DOHH2 (cell line): ENCODE data around the gene TNFSF10.

Experiments
- H3F3A ChIP-seq: fragments of 200-600 bp; sonication (generic), shearing (Covaris generic); 2 replicates; pipeline ENCODE4 v1.6.0; 2016; ENCODE audit warnings: antibody characterized with exemption, mild to moderate bottlenecking; ENCODE audit not compliant: control insufficient read depth, insufficient read depth
- H3K27ac ChIP-seq: fragments of 200-600 bp; sonication (generic); 2 replicates; pipeline ENCODE4 v1.5.1; 2014; ENCODE audit warnings: low read depth, mild to moderate bottlenecking, low read length, moderate library complexity
- H3K27me3 ChIP-seq: fragments of 200-600 bp; sonication (generic); 2 replicates; pipeline ENCODE4 v1.6.1; 2014; ENCODE audit warnings: mild to moderate bottlenecking, low read length, mixed read lengths; ENCODE audit not compliant: control insufficient read depth
- H3K36me3 ChIP-seq: fragments of 200-600 bp; sonication (generic); 2 replicates; pipeline ENCODE4 v1.6.1; 2014; ENCODE audit warnings: mild to moderate bottlenecking, low read length, moderate library complexity, mixed read lengths; ENCODE audit not compliant: control insufficient read depth
- H3K4me1 ChIP-seq: fragments of 200-600 bp; sonication (generic); 2 replicates; pipeline ENCODE4 v1.6.1; 2014; ENCODE audit warnings: mild to moderate bottlenecking, low read length, mixed read lengths; ENCODE audit not compliant: control insufficient read depth
- H3K4me2 ChIP-seq: fragments of 200-600 bp; sonication (generic); 2 replicates; pipeline ENCODE4 v1.6.0; 2014; ENCODE audit warnings: mild to moderate bottlenecking, low read length, moderate library complexity
- H3K4me3 ChIP-seq: fragments of 200-600 bp; sonication (generic); 2 replicates; pipeline ENCODE4 v1.5.1; 2014; ENCODE audit warnings: mild to moderate bottlenecking, low read length, mixed read lengths
- H3K79me2 ChIP-seq: fragments of 200-600 bp; sonication (generic); 2 replicates; pipeline ENCODE4 v1.6.1; 2014; ENCODE audit warnings: mild to moderate bottlenecking, low read length, mixed read lengths; ENCODE audit not compliant: control insufficient read depth
- H3K9me2 ChIP-seq: fragments of 200-600 bp; sonication (generic); replicated peaks from 2 replicates; pipeline ENCODE4 v1.6.1; 2014; ENCODE audit warnings: mild to moderate bottlenecking, low read length, mixed read lengths; ENCODE audit not compliant: control insufficient read depth
- H3K9me3 ChIP-seq: fragments of 200-600 bp; sonication (generic); 2 replicates; pipeline ENCODE4 v1.6.1; 2014; ENCODE audit warnings: antibody characterized with exemption, low read length, mixed read lengths; ENCODE audit not compliant: control insufficient read depth, insufficient read depth
- H4K20me1 ChIP-seq: fragments of 200-600 bp; sonication (generic); 2 replicates; pipeline ENCODE4 v1.6.0; 2014; ENCODE audit warnings: low read depth, mild to moderate bottlenecking, antibody characterized with exemption, low read length, moderate library complexity; ENCODE audit not compliant: control insufficient read depth, insufficient read depth
- CTCF ChIP-seq: fragments of 200-600 bp; sonication (generic); IDR thresholded peaks from one replicate; pipeline ENCODE4 v1.5.1; 2014; ENCODE audit warnings: antibody characterized with exemption, mild to moderate bottlenecking, low read depth, low read length; ENCODE audit not compliant: poor library complexity, severe bottlenecking
- EZH2phosphoT487 ChIP-seq: fragments of 200-600 bp; sonication (generic); IDR thresholded peaks from 2 replicates; pipeline ENCODE4 v1.6.1; 2017; ENCODE audit warnings: borderline replicate concordance, mild to moderate bottlenecking, antibody characterized with exemption, low read length, moderate library complexity, mixed read lengths

Gene TNFSF10

GRCh38 chr3:172517859-172518466 lies 5.3 kb downstream of the TNFSF10 start:
- H4K20me1 ChIP-seq: no peaks in the 10 kb centered on the region
- no peaks in the 10 kb centered on the region for H3K79me2 ChIP-seq
- H3K36me3 ChIP-seq: no peaks in the 10 kb centered on the region
- no peak overlapping the region for H3K4me2 ChIP-seq
- TF ChIP-seq CTCF: no peak
- no peak for TF ChIP-seq EZH2phosphoT487
- no peak overlapping the region for H3K4me3 ChIP-seq
- no peaks in the 10 kb centered on the region for H3K9me3 ChIP-seq
- H3K4me1 ChIP-seq: peaks cover 13% of the 10 kb centered on the region
- no peak overlapping the region for H3K27ac ChIP-seq
- H3K27me3 ChIP-seq: no peaks in the 10 kb centered on the region
- no peaks in the 10 kb centered on the region for H3K9me2 ChIP-seq
- H3F3A ChIP-seq: no peaks in the 10 kb centered on the region

- Histone ChIP-seq H3K4me3 (no peak overlapping the region), H3K9me2 (no peaks in the 10 kb centered on the region), H3K4me2 (no peak overlapping the region), H3F3A (no peaks in the 10 kb centered on the region), H3K36me3 (no peaks in the 10 kb centered on the region), H4K20me1 (no peaks in the 10 kb centered on the region), H3K4me1 (peaks cover 10% of the 10 kb centered on the region), H3K79me2 (no peaks in the 10 kb centered on the region), H3K9me3 (no peaks in the 10 kb centered on the region), H3K27me3 (no peaks in the 10 kb centered on the region), H3K27ac (no peak overlapping the region)
- TF ChIP-seq CTCF (no peak), EZH2phosphoT487 (no peak)
Observed at GRCh38 chr3:172516318-172517214, 6.7 kb downstream of the TNFSF10 start.

GRCh38 chr3:172515130-172515918 lies 7.9 kb downstream of the TNFSF10 start:
- Histone ChIP-seq H3K4me3 (no peak overlapping the region), H3K27ac (no peak overlapping the region), H3K4me2 (no peak overlapping the region), H3K9me2 (no peaks in the 10 kb centered on the region), H3K27me3 (no peaks in the 10 kb centered on the region), H3K4me1 (peaks cover 5% of the 10 kb centered on the region), H3K36me3 (no peaks in the 10 kb centered on the region), H3K79me2 (no peaks in the 10 kb centered on the region), H4K20me1 (no peaks in the 10 kb centered on the region), H3F3A (no peaks in the 10 kb centered on the region), H3K9me3 (no peaks in the 10 kb centered on the region)
- no peak for TF ChIP-seq EZH2phosphoT487
- no peak for TF ChIP-seq CTCF
